NCI-H1930 (cell line): ENCODE measurements around the gene CDK18.

Experiments
- DNase-seq, 2 experiments: peaks; one replicate each; lab custom pipeline; 2025; lab: John Stamatoyannopoulos, UW

The CDK18 gene

DNA sequence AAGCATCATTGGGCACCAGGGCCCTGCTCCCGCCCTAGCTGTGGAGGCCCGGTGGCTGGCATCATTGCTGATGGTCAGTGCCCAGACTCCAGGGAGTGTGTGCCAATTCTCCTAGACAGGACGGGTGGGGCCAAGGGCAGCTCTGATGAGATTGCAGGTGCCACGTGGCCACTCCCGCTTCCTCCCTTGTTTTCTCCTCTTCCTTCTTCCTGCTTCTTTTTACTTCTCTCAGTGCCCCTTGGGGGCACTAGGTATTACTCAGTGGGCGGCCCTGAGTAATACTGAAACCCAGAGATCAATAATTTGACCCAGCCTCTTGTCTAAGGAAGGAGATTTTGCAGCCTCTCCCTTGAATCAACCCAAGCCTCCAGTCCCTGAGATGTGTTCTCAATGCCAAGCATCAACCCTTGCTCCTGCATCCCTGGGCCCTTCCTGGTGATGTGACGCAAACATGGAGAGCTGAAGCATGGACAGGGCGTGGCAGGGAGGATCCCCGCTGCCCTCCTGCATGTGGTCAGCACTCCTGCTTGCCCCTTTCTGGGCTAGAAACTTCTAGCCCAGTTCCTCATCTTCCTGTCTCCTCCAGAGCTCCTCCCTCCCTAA lies 32.4 kb downstream of the CDK18 start:
- no peak for DNase-seq

DNA sequence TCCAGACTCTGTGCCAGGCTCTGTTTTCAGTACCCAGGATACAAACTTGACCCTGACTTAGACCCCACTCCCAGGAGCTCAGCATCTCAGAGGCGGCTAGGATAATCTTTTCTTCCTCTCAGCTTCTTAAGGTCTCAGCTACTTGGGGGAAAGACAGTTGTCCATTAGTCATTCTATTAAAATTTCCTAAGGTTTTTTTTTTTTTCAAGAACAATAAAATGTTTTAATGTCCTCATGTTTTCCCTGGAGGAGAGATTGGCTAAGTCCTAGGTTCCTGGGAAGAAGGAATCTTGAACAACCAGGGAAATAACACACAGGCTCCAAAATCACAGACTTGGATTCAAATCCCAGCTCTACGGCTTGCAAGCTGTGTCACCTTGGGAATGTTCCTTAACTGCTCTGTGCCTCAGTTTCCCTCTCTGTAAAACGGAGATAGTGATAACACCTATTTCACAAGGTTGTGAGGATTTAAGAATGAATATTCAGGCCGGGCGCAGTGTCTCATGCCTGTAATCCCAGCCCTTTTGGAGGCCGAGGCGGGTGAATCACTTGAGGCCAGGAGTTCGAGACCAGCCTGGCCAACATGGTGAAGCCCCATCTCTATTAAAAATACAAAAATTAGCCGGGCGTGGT lies 33.0 kb downstream of the CDK18 start:
- DNase-seq, result no peak

DNA sequence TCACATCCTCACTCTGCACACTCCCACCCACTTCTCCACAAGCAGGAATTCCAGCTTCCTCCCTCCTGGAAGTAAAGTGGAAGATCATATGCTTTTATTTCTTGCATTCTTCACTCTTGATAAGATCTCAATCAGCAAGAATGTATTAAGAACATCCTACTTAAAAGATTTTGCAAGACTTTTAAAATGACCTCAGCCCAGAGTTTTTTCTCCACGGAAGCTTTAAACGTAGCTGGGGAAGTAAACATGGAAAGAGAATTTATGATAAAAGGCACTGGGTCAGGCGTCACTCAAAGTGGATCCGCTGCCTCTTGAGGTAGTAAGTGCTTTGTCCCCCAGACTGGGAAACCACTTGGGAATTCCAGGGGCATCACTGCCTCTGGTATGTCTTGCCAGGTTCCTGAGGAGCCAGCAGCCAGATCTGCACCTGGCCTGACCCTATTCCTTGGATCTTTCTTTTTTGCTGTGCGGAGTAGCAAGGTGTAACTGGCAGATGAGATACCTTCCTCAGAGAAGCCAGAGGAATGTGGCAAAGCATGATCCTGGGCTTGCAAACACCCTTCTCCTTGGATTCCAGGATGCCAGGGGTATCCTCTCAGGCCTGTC lies 33.9 kb downstream of the CDK18 start:
- no peak for DNase-seq

DNA sequence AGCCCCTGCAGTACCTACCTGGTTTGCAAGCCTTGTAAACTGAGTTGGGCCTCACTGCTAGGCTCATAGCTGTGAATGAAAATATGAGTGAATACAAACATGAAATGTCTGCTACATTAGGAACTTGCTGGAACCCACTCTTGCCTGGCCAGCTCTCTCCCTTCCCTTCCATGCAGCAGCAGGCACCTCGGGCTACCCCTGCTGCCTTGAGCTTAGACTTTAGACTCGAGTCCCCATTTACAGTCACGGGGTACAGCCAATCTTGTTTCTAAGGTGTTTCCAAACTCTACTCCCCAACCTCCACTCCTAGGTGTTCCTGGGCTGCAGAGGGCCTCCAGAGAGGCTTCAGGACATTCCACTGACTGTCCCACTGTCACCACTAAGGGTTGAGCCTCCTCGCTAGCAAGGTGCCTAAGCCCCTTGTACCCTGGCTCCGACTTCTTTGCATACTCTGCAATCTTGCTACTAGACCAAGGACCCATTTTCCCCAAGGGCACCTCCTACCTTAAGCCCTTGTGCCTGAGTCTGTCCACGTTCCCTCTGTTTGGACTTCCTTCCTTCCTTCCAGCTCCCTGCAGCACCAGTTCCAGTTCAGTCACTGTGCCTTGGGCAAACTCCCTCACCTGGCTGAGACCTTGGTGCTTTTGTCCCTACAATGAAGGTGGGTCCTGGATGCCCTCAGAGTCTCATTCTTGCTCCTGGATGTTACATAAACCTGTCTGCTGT lies 36.9 kb downstream of the CDK18 start:
- DNase-seq, result no peak

DNA sequence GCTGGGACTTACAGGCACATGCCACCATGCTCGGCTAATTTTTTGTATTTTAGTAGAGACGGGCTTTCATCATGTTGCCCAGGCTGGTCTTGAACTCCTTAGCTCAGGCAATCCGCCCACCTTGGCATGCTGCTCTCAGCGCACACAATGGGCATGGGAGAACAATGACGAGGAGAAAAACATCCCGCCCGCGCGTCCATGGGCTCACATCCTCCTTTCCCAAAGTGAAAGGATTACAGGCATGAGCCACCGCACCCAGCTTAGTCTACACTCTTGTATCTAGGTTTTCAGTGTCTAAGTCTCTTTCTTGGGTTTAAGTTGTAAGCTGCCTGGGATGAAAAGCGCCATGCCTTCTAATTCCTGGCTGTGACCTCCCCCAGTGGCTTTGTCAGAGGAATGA lies 37.9 kb downstream of the CDK18 start:
- DNase-seq, result no peak

DNA sequence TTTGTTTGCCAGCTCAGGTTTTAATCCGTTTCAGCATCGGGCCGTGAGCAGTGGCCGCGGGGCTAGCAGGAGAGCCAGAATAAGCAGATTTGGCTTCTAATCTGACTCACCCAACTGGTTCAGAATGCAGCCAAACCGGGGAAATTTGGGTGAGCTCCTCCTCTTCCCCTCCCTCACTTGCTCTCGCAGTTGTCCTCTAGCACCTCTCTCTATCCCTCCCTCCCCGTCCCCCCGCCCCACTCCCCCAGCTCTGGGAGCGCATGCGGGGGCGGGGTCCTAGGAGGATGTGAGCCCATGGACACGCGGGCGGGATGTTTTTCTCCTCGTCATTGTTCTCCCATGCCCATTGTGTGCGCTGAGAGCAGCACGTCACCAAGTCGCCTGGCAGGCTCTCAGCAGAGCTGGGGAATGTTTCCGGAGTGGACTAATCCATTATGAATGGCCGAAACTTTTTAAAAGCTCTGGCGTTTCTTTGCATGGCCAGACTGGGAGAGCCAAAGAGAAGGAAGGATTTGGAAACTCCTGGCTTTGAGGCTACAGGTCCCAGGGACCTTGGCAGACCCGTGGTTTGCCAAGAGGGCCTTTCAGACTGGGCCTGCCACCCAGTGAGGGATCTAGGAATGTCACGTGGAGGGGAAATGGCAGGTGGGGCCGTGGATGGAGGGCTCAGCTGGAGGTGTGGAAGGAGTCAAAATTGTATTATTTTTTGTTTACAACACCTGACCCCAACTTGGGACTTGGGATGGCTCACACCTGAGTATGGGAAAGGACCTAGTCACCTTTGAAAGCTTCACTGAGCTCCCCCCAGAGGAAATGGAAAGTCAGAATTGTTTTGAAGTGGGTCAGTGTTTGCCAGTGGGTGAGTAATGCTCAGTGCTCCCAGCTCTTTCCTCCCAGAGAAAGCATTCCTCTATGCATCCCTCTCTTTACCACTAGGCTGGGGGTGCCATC lies 39.2 kb downstream of the CDK18 start:
- no peak for DNase-seq

DNA sequence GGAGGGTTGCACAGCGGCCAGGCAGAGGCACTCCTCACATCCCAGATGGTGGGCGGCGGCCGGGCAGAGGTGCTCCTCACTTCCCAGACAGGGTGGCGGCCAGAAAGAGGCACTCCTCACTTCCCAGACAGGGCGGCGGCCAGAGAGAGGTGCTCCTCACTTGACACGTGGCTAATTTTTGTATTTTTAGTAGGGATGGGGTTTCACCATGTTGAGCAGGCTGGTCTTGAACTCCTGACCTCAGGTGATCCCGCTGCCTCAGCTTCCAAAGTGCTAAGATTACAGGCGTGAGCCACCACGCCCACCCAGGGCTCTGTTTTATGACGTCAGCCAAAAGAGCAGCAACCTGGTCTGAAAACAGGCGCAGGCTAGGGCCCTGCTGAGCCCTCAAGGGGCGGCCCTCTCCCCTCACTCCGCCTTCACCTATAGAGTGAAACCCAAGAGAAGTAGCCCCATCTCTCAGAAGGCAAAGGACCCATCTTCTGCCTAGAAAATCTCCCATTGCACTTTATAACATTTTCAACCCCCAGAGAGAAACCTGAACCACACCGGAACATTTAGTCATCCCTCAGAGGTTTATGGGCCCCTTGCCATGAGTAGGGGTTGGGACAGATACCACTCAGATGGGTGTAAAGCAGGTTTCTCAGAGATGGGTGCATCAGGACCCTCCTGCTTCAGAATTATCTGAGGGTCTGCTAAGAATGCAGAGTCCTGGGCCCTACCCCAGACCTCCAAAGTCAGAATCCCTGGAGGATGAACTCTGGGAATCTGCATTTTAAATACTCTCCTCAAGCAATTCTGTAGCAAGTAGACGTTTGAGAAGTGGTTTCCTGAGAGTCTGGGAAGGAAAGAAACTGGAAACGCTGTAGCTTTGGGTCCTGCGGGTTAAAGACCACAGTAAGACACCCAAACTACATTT lies 40.8 kb downstream of the CDK18 start:
- no peak for DNase-seq

DNA sequence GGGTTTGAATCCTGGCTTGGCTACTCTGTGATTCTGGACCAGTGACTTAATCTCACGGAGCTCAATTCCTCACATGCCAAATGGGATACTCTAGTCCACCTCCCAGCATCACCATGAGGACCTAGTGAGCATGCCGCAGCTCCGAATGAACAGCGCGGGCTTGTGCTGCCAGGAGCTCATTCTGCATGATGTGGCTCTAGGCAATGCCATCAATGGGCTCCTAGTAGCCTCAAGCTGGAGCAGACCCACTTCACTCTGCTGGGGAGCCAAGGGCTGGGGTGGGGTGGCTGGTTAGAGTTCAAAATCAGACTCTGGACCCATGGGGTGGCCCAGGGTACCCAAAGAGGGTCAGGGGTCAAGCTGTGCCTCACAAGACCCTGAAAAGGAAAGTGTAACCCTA lies 41.5 kb downstream of the CDK18 start:
- no peak for DNase-seq

DNA sequence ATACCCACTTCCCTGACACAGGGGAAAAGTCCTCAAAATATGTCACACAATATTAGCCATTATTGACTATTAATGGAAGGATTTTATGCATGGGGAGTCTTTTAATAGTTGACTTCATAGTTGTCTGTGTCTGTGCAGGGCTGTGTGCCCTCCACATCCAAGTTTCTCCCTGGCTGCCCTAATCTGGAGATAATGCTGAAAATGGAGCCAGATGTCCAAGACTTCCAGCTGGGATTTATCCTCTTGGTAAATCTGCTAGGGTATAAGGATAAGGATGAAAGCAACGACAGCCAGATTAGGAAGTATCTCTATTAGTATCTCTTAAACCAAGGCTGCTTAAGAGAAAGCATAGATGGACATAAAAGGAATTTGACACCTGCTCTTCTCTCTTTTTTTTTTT lies 42.1 kb downstream of the CDK18 start:
- no peak for DNase-seq

DNA sequence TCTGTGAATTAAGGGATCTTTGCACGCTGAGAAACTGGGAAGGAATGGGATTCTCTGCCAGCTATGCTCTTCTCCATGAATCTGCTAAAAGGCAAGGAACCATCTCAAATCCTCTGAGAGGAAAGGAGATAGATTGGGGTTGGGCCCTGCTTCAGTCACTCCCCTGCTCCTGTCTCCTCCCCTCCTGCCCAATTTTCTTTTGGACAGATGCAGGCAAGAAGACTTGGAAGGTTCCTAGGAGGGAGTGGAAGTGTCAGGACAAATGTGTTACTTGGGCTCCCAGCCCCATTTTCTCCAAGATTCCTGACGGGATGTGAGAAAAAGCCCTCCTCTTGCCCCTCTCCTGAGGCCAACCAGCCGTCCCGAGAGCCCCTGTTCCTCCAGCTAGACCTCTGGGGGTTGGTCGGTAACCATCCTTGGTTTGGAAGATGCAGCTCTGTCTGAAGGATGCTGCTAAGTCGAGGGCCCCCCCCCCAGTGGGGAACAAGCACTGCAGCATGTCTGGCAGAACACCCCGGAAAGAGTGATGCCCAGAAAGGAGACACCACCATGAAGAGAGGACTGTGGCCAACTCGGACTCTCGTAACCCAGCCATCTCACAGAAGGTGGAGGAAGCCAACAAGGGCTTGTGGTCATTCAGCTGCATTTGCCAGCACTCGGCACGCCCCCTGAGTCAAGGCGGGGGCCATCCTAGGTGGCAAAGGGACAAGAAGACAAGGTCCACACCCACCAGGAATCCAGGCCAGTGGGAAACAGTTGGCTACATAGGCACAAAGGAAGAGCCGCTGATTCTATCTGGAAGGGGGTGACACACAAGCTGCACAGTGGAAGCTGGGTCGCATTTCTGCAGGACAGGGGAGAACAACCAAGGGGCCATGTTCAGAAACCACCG lies 43.7 kb downstream of the CDK18 start:
- DNase-seq, result no peak

DNA sequence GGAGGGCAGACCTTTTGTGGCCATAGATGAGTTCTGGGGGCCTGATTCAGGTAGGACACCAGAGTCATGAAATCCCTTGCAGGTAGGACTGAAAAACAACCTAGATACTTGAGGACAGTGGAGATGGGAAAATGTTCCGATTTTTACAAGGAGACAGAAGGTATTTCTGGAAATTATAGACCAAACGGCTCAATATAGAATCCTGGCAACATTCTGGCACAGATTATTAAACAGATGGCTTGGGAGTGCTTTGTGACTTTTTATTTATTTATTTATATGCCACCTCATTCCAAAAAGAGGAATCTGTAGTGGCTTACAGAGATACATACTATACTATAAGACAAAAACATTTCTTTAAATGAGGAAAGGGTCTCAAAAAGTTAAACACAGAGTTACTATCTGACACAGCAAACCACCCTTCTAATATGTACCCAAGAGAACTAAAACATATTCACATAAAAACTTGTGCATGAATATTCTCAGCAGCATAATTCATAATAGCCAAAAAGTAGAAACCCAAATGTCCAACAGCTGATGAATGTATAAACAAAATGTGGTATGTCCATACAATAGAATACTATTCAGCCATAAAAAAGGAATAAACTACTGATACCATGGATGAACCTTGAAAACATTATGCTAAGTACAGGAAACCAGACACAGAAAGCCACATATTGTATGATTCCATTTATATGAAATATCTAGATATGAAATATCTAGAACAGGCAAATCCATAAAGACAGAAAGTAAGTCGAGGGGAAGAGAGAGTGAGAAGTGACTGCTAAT lies 49.8 kb downstream of the CDK18 start:
- no peak for DNase-seq

DNA sequence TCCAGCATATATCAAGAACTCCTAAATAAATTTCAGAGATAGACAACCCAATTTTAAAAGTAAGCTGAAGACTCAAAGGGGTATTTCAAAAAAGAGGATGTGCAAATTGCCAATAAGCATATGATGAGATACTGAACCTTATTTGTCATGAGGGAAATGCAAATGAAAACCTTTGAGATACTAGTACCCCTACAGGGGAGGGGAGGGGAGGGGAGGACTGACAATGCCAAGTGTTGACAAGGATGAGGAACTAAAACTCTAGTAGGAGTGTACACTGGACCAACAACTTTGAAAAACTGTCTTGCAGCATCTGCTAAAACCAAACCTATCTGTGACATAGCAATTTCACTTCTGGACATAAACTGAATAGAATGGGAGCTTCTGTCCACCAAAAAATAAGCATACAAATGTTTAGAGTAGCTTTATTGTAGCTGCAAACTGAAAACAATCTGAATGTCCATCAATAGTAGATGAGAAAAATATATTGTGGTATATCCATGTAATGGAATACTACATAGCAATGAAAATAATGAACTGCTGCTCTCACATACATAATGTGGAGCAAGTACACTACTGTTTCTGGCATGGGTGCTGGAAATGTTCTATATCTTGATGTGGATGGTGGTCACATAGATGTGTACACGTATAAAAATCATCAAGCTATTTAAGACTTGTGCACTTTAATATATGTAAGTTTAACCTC lies 57.2 kb downstream of the CDK18 start:
- DNase-seq, result no peak

DNA sequence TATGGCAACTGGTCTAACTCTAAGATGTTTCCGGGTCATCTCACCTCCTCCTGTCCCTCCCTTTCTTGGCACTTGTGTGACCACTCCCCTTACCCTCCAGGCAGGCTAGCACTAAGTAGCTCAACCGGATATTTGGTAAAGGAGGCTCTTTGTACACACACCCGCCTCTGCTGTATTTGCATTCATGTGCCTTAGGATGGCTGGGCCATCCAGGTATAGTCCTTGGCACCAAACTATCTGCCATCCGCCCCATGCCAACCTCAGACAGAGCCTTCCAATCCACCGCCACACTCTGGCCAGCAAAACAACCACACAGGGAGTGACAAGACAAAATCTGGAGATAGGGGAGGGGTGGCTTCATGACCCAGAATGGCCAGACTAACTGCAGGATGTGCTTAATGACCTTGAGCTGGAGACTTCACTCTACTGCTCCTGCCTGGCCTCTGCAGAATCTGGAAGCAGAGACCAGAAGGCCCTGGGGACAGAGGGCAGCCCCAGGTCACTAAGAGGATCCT lies 59.5 kb downstream of the CDK18 start:
- no peak for DNase-seq

DNA sequence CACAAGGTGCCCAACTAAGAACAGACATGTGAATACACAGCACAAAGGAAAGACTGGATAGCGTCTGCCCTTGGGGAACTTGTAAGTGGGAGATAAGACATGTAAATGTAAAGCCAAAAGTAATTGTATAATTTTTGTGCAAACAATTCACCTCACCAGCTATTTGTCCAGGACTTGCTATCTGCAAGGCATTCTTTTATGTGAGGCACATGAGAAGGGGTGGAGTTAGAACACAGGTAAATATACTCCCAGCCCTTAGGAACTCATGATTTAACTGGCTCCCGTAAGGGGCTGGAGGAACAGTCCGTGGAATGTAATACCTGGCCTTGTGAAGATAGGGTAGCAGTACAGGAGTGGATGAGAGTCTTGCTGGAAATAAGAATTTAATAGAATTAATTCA lies 61.3 kb downstream of the CDK18 start:
- no peak for DNase-seq

DNA sequence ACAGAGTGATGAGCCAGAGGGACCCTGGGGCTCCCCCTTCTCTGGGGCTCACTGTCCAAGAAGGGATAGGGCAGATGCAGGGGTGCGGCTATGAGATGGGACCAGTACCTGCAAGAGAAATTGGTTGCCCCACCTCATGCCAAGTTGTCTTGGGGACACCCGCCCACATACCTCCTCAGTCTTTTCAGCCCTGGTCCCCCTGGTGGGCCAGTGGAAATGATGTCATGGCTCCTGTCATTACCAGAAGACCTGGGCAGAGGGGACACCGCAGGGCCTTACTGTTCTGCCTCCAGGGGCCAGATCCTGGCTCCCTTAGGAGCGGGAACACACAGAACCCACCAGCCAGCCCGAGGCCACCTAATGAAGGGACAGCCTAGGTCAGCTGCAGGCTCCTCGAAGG lies 63.2 kb downstream of the CDK18 start:
- no peak for DNase-seq

DNA sequence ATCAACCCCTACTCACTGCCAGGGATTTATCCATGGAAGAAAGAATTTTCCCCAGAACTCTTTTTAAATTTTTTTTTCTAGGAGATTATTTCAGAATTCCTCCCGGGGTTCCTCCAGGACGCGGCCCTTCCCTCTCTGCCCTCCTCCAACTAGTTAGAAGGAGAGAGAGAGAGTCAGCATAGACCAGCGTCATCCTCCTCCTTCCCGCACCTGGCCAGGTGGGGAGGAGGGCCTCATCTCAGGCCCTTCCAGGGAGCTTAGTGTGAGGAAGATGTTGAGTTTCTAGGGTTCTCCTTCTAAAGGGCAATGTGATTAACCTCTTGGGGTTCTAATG lies 63.6 kb downstream of the CDK18 start:
- no peak for DNase-seq

DNA sequence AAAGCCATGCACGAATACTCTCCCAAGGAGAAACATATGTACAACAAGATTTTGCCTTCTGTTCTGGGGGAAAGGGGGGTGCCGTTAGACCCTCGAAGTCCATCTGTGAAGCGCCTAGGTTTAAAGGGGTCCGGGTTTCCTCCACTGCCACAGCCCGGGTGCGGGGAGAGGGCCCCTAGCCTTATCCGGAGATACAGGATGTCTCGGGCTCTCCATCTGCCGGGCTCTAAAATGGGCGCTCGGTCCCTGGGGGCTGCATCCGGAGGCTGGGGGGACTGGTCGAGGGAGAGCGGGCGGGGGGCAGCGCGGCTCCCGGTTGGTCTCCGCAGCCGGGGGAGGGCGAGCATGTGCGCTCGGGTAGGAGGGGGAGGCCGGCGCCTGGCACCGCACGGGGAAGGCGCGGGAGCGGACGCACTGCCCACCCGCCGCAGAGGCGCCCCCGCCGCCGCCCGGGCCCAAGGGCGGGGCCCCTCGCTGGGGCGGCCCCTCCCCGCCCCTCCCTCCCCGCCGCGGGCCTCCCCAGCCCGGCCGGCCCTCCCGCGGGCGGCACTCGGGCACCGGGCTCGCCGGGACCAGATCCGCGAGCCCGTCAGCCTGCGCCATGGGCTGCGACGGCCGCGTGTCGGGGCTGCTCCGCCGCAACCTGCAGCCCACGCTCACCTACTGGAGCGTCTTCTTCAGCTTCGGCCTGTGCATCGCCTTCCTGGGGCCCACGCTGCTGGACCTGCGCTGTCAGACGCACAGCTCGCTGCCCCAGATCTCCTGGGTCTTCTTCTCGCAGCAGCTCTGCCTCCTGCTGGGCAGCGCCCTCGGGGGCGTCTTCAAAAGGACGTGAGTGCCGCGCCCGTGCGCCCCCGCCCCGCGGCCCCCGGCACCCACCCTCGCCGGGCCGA lies 64.2 kb downstream of the CDK18 start:
- no peak for DNase-seq
